IMR-90 (cell line): Measurements from ENCODE around the gene FSTL5. TPM values are rescaled to one million over a fixed set of nuclear protein-coding genes. Genes with fewer than 3 reads are reported as not detected.

Experiments
- ATAC-seq: fragments of 200-7000 bp; cut with Tn5 transposase; 2 replicates; pipeline ENCODE4 v1.9.1; 2020; ENCODE audit warnings: low read depth, mild to moderate bottlenecking, moderate library complexity
- BruUV-seq: library from RNA; stranded (reverse); fragments of 400-500 nt; replicated peaks from 2 replicates; lab custom pipeline; 2021; lab: Mats Ljungman, UMichigan
- CTCF ChIA-PET: fragments of 300-600 bp; formaldehyde crosslinking; extraction: SDS; loops from one replicate; lab custom pipeline; 2021; ENCODE audit warnings: antibody characterized with exemption; lab: Yijun Ruan, JAX
- POLR2A ChIA-PET: fragments of 300-600 bp; sonication (Branson Sonifier 250); formaldehyde crosslinking; loops from one replicate; lab custom pipeline; 2022; ENCODE audit warnings: antibody characterized with exemption; ENCODE audit not compliant: unreplicated experiment; lab: Charles Lee
- DNase-seq: peaks from one replicate; pipeline ENCODE4 v3.0.0; 2013
- H2AFZ ChIP-seq: replicated peaks from 2 replicates; pipeline ENCODE3; 2013; ENCODE audit warnings: low read length, mild to moderate bottlenecking; ENCODE audit not compliant: poor library complexity
- H2AK5ac ChIP-seq: 2 replicates; pipeline ENCODE4 v1.6.1; 2013; ENCODE audit warnings: low read depth, low read length, inconsistent platforms
- H2AK9ac ChIP-seq: replicated peaks from 2 replicates; pipeline ENCODE3; 2013; ENCODE audit warnings: mild to moderate bottlenecking, low read depth, low read length, moderate library complexity; ENCODE audit not compliant: poor library complexity
- H2BK120ac ChIP-seq: 2 replicates; pipeline ENCODE4 v1.6.1; 2013; ENCODE audit warnings: low read depth, low read length, inconsistent platforms
- H2BK15ac ChIP-seq: 3 replicates; pipeline ENCODE4 v1.6.1; 2013; ENCODE audit warnings: low read depth, low read length, inconsistent platforms
- H2BK20ac ChIP-seq: 2 replicates; pipeline ENCODE4 v1.6.1; 2013; ENCODE audit warnings: low read depth, mild to moderate bottlenecking, inconsistent platforms, low read length, moderate library complexity
- H2BK5ac ChIP-seq: 2 replicates; pipeline ENCODE4 v1.6.1; 2013; ENCODE audit warnings: mild to moderate bottlenecking, low read depth, low read length, inconsistent platforms; ENCODE audit not compliant: poor library complexity, severe bottlenecking
- H3K14ac ChIP-seq: replicated peaks from 2 replicates; pipeline ENCODE4 v1.6.1; 2013; ENCODE audit warnings: low read depth, low read length, inconsistent platforms
- H3K18ac ChIP-seq: 2 replicates; pipeline ENCODE4 v1.6.1; 2013; ENCODE audit warnings: low read depth, low read length, control low read depth
- H3K23ac ChIP-seq: 2 replicates; pipeline ENCODE4 v1.6.1; 2013; ENCODE audit warnings: low read depth, low read length, inconsistent platforms
- H3K27ac ChIP-seq: 2 replicates; pipeline ENCODE4 v1.5.1; 2013; ENCODE audit warnings: mild to moderate bottlenecking, control low read depth, low read length; ENCODE audit not compliant: insufficient read depth
- H3K27me3 ChIP-seq: 2 replicates; pipeline ENCODE4 v1.6.1; 2013; ENCODE audit warnings: low read length; ENCODE audit not compliant: control insufficient read depth, insufficient read depth
- H3K36me3 ChIP-seq: 2 replicates; pipeline ENCODE4 v1.6.1; 2013; ENCODE audit warnings: low read length, mixed read lengths; ENCODE audit not compliant: control insufficient read depth, insufficient read depth
- H3K4ac ChIP-seq: 2 replicates; pipeline ENCODE4 v1.6.1; 2013; ENCODE audit warnings: low read depth, low read length, inconsistent platforms
- H3K4me1 ChIP-seq: 2 replicates; pipeline ENCODE4 v1.6.1; 2013; ENCODE audit warnings: low read length, mixed read lengths; ENCODE audit not compliant: control insufficient read depth, insufficient read depth
- H3K4me2 ChIP-seq: 2 replicates; pipeline ENCODE4 v1.6.1; 2013; ENCODE audit warnings: low read depth, mild to moderate bottlenecking, control low read depth, low read length, moderate library complexity
- H3K4me3 ChIP-seq: 2 replicates; pipeline ENCODE4 v1.5.1; 2013; ENCODE audit warnings: low read depth, mild to moderate bottlenecking, control low read depth, low read length, moderate library complexity; ENCODE audit not compliant: insufficient read depth
- H3K56ac ChIP-seq: 2 replicates; pipeline ENCODE4 v1.6.1; 2013; ENCODE audit warnings: low read length, inconsistent platforms; ENCODE audit not compliant: insufficient read depth; ENCODE audit errors: extremely low read depth
- H3K79me1 ChIP-seq, 2 experiments: 2 replicates each; pipeline ENCODE4 v1.6.1; 2013; ENCODE audit warnings: low read length in 2 of 2, inconsistent platforms in 1 of 2, low read depth in 1 of 2
- H3K9ac ChIP-seq: 2 replicates; pipeline ENCODE4 v1.6.1; 2013; ENCODE audit warnings: low read depth, low read length, control low read depth
- H3K9me1 ChIP-seq: 2 replicates; pipeline ENCODE4 v1.6.1; 2013; ENCODE audit warnings: low read length, inconsistent platforms; ENCODE audit not compliant: insufficient read depth
- H3K9me3 ChIP-seq: 2 replicates; pipeline ENCODE4 v1.6.1; 2013; ENCODE audit warnings: low read length; ENCODE audit not compliant: control insufficient read depth, insufficient read depth
- H4K20me1 ChIP-seq: 2 replicates; pipeline ENCODE4 v1.6.1; 2013; ENCODE audit warnings: low read length, inconsistent platforms; ENCODE audit not compliant: insufficient read depth
- H4K5ac ChIP-seq: 2 replicates; pipeline ENCODE4 v1.6.1; 2013; ENCODE audit warnings: mild to moderate bottlenecking, low read depth, low read length, control low read depth
- H4K8ac ChIP-seq, 2 experiments: 2 replicates each; pipeline ENCODE4 v1.6.1; 2013; ENCODE audit warnings: low read depth in 2 of 2, low read length in 2 of 2, control low read depth in 1 of 2, inconsistent platforms in 1 of 2
- H4K91ac ChIP-seq: 2 replicates; pipeline ENCODE4 v1.6.1; 2013; ENCODE audit warnings: low read depth, low read length, inconsistent platforms; ENCODE audit not compliant: insufficient read depth
- MAFK ChIP-seq: IDR thresholded peaks from 2 replicates; pipeline ENCODE4 v1.6.1; 2012; ENCODE audit warnings: low read depth, low read length, improper control_type of control experiment
- MXI1 ChIP-seq: IDR thresholded peaks from 2 replicates; pipeline ENCODE4 v1.6.1; 2012; ENCODE audit warnings: low read depth, mild to moderate bottlenecking, low read length, moderate library complexity, borderline replicate concordance
- POLR2A ChIP-seq: IDR thresholded peaks from 2 replicates; pipeline ENCODE4 v1.6.1; 2012; ENCODE audit warnings: mild to moderate bottlenecking, low read depth, low read length
- RCOR1 ChIP-seq: IDR thresholded peaks from 2 replicates; pipeline ENCODE4 v1.6.1; 2012; ENCODE audit warnings: mild to moderate bottlenecking, low read length, improper control_type of control experiment; ENCODE audit not compliant: insufficient replicate concordance
- SMC3 ChIP-seq: fragments of 150-350 bp; IDR thresholded peaks from 2 replicates; pipeline ENCODE4 v1.6.1; 2016; ENCODE audit warnings: low read depth, mild to moderate bottlenecking, antibody characterized with exemption, low read length, moderate library complexity
- WGBS, 2 experiments: methylation state at CpG; one replicate each; pipeline versions ENCODE4 v1.1.5 to v1.1.7; 2013; ENCODE audit warnings: missing lambda C conversion rate in 2 of 2; ENCODE audit not compliant: insufficient read length in 1 of 2; ENCODE audit errors: extremely low coverage in 2 of 2; 5-methylcytosine and 5-hydroxymethylcytosine counted together
- dilution Hi-C: fragments of 300-500 bp; cut with HindIII; formaldehyde crosslinking; loops from one replicate; pipeline ENCODE4 v1.14.3; 2018; ENCODE audit warnings: low sequenced_read_pairs; ENCODE audit not compliant: unreplicated experiment
- in situ Hi-C: fragments of 300-500 bp; cut with MboI; formaldehyde crosslinking; loops from 3 replicates; pipeline ENCODE4 v1.14.3; 2019; ENCODE audit warnings: low sequenced_read_pairs, inconsistent platforms, mixed read lengths
- intact Hi-C: fragments of 100-400 bp; cut with micrococcal nuclease; formaldehyde crosslinking; loops from 2 replicates; pipeline ENCODE4 v1.10.0; 2022
- polyA plus RNA-seq, 3 experiments: library from polyadenylated mRNA; depleted of rRNA; stranded (reverse); fragments of >200 nt; gene quantifications; 2 replicates each; pipeline ENCODE4 v1.2.3, GENCODE V29; 2012; ENCODE audit warnings: low replicate concordance in 1 of 3
- total RNA-seq: library from RNA; depleted of rRNA; stranded (reverse); fragments of >200 nt; gene quantifications from 2 replicates; pipeline ENCODE4 v1.2.3, GENCODE V29; 2012
- TF ChIP-seq, protein P1 (sequence below): fragments of 150-350 bp; IDR thresholded peaks from 2 replicates; pipeline ENCODE4 v1.6.1; 2017; ENCODE audit warnings: mild to moderate bottlenecking, antibody characterized with exemption, low read length, low read depth

The FSTL5 gene
- total and polyA plus RNA-seq, 2 of the 4 experiments (the other 2 are of a cell fraction), result under 0.01 TPM; not detected in 1

DNA sequence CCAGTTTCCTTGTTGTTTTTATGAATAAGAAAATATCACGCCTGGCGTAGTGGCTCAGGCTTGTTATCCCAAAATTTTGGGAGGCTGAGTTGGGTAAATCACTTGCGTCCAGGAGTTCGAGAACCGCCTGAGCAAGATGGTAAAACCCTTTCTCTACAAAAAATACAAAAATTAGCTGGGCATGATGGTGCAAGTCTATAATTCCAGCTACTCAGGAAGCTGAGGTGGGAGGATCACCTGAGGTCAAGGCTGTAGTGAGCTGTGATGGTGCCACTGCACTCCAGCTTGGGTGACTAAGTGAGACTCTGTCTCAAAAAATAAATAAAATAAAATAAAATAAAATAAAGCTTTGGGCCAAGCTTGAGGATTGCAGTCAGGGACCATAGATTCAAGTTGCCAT is 827.2 kb downstream of the FSTL5 start:
- Histone ChIP-seq H3K4me1 (no peaks in the 10 kb centered on the region), H2AK9ac (no peak overlapping the region), H3K9me1 (no peaks in the 10 kb centered on the region), H2BK5ac (no peak overlapping the region), H3K4me2 (no peak overlapping the region), H3K79me1 (no peaks in the 10 kb centered on the region), H3K56ac (no peak overlapping the region), H2AFZ (no peak overlapping the region), H4K91ac (no peak overlapping the region), H3K36me3 (no peaks in the 10 kb centered on the region), H3K14ac (no peak overlapping the region), H3K4ac (no peak overlapping the region), H2BK15ac (no peak overlapping the region), H3K23ac (no peak overlapping the region), H3K27me3 (no peaks in the 10 kb centered on the region), H4K8ac (no peak overlapping the region), H3K9me3 (peaks cover 11% of the 10 kb centered on the region), H4K20me1 (no peaks in the 10 kb centered on the region), H3K9ac (no peak overlapping the region), H2AK5ac (no peak overlapping the region), H3K18ac (no peak overlapping the region), H4K5ac (no peak overlapping the region), H3K27ac (no peak overlapping the region), H2BK120ac (no peak overlapping the region), H3K4me3 (no peak overlapping the region), H2BK20ac (no peak overlapping the region)
- BruUV-seq, result no TSS peak
- DNase-seq (no peak), ATAC-seq (no peak)
- dilution Hi-C loops (no loop called here), in situ Hi-C loops (no loop called here), intact Hi-C loops (no loop called here)
- CTCF ChIA-PET, result no interaction called here
- POLR2A ChIA-PET, result no interaction called here
- TF ChIP-seq SMC3 (no peak), RCOR1 (no peak), MAFK (no peak), MXI1 (no peak), POLR2A (no peak)
- TF ChIP-seq, protein P1, sequence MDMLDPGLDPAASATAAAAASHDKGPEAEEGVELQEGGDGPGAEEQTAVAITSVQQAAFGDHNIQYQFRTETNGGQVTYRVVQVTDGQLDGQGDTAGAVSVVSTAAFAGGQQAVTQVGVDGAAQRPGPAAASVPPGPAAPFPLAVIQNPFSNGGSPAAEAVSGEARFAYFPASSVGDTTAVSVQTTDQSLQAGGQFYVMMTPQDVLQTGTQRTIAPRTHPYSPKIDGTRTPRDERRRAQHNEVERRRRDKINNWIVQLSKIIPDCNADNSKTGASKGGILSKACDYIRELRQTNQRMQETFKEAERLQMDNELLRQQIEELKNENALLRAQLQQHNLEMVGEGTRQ, result no peak
- no CpG with 5 or more reads among the region's 5 CpGs for WGBS, 2 experiments
